ENCODE data around the gene SFXN3. TPM values are rescaled to one million over a fixed set of nuclear protein-coding genes. Genes with fewer than 3 reads are reported as not detected.

SFXN3 gene
- total RNA-seq, 1 experiment from 2014 or later, result 2.8 TPM

DNA sequence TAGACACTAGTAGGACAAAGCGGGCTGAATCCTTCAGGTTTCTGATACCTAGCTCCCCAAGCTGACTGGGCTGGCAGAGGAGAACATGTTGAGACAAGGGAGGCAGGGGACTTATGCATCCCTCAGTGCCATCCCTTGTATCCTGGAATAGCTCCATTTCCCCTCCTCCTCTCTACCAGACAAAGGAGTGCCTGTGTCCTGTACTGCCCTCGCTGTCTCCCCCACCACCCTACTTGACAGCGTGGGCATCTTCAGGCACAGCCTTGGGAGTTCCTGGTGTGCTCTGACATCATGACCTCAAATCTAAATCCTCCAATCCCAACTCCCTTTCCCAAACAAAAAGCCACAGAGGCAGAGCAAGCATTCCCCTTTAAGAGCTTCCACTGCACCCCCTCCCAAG, 9.0 kb downstream of the SFXN3 start:
- H4K20me1 ChIP-seq (ENCODE audit: control insufficient read depth, insufficient read depth, insufficient read length), result no peaks in the 10 kb centered on the region
- Mint-ChIP-seq H3K27me3 (ENCODE audit: low read depth) (peaks cover 59% of the 10 kb centered on the region), H3K27ac (no peak overlapping the region; a peak in 1 of 7 replicates)

More for the DNA sequence above, 9.0 kb downstream of the SFXN3 start:
- Histone ChIP-seq H2BK20ac (ENCODE audit: low read depth, low read length, poor library complexity, severe bottlenecking) (no peak overlapping the region), H3K23ac (ENCODE audit: insufficient read length, low read depth, low read length) (no peak overlapping the region), H3K79me2 (ENCODE audit: insufficient read depth, low read length) (no peaks in the 10 kb centered on the region), H3K79me1 (ENCODE audit: insufficient read depth, low read depth, low read length, poor library complexity, severe bottlenecking) (no peaks in the 10 kb centered on the region), H3T11ph (ENCODE audit: low read length) (no peak overlapping the region), H3K23me2 (ENCODE audit: insufficient read length, low read depth, low read length, poor library complexity, severe bottlenecking) (peaks cover 7% of the 10 kb centered on the region), H3K4me1 (ENCODE audit: insufficient read depth, low read length) (peaks cover 2% of the 10 kb centered on the region; the same call in 1 of the 2 replicates), H2AK5ac (ENCODE audit: insufficient read length, low read length) (no peak overlapping the region), H2AFZ (ENCODE audit: low read length) (no peak overlapping the region), H2BK12ac (ENCODE audit: insufficient read length, low read depth, low read length) (no peak overlapping the region), H3K4ac (ENCODE audit: low read depth, low read length) (no peak overlapping the region), H3K56ac (ENCODE audit: insufficient read length, low read depth, low read length) (no peak overlapping the region), H3K18ac (ENCODE audit: insufficient read length, low read depth, low read length) (no peak overlapping the region), H3K4me2 (ENCODE audit: insufficient read depth, insufficient read length, low read length) (no peak overlapping the region), H4K8ac (replicated peaks; ENCODE audit: insufficient read length, low read depth, low read length) (no peak overlapping the region), H2BK120ac (ENCODE audit: low read depth, low read length, poor library complexity, severe bottlenecking) (no peak overlapping the region), H3K14ac (ENCODE audit: insufficient read depth, low read length) (no peak overlapping the region), H3K27ac (ENCODE audit: insufficient read length, low read depth, low read length) (no peak overlapping the region), H3K9ac (ENCODE audit: extremely low read depth, insufficient read length, low read length) (no peak overlapping the region), H4K5ac (ENCODE audit: insufficient read length, low read depth, low read length) (no peak overlapping the region), H2BK15ac (ENCODE audit: low read depth, low read length) (no peak overlapping the region), H3K9me3 (ENCODE audit: control insufficient read depth, low read depth, low read length) (no peaks in the 10 kb centered on the region), H3K27me3 (ENCODE audit: insufficient read depth, low read length) (peaks cover 3% of the 10 kb centered on the region; the same call in 1 of the 2 replicates), H2BK5ac (ENCODE audit: insufficient read length, low read length) (no peak overlapping the region), H4K91ac (ENCODE audit: insufficient read length, low read depth, low read length) (no peak overlapping the region)
- no CpG with 5 or more reads among the region's 3 CpGs for WGBS (ENCODE audit: extremely low coverage, insufficient read length, low lambda C conversion rate)
- Mint-ChIP-seq H3K9me3 (no peaks in the 10 kb centered on the region), H3K4me3 (no peak overlapping the region), H3K36me3 (ENCODE audit: insufficient read depth in 1 of 3, low read depth in 3 of 3) (no peaks in the 10 kb centered on the region), H3K4me1 (peaks cover 13 to 27% of the 10 kb centered on the region in 2 experiments)
- TF ChIP-seq, protein P1, sequence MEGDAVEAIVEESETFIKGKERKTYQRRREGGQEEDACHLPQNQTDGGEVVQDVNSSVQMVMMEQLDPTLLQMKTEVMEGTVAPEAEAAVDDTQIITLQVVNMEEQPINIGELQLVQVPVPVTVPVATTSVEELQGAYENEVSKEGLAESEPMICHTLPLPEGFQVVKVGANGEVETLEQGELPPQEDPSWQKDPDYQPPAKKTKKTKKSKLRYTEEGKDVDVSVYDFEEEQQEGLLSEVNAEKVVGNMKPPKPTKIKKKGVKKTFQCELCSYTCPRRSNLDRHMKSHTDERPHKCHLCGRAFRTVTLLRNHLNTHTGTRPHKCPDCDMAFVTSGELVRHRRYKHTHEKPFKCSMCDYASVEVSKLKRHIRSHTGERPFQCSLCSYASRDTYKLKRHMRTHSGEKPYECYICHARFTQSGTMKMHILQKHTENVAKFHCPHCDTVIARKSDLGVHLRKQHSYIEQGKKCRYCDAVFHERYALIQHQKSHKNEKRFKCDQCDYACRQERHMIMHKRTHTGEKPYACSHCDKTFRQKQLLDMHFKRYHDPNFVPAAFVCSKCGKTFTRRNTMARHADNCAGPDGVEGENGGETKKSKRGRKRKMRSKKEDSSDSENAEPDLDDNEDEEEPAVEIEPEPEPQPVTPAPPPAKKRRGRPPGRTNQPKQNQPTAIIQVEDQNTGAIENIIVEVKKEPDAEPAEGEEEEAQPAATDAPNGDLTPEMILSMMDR (conservative IDR thresholded peaks at IDR 0.05), result no peak
- no peak for DNase-seq

Measured in H9 (cell line).